Measurements from ENCODE around the gene SENP3.
A peak's percentile ranks its signal among the peaks of the same experiment; 100 is the strongest.

The SENP3 gene

DNA sequence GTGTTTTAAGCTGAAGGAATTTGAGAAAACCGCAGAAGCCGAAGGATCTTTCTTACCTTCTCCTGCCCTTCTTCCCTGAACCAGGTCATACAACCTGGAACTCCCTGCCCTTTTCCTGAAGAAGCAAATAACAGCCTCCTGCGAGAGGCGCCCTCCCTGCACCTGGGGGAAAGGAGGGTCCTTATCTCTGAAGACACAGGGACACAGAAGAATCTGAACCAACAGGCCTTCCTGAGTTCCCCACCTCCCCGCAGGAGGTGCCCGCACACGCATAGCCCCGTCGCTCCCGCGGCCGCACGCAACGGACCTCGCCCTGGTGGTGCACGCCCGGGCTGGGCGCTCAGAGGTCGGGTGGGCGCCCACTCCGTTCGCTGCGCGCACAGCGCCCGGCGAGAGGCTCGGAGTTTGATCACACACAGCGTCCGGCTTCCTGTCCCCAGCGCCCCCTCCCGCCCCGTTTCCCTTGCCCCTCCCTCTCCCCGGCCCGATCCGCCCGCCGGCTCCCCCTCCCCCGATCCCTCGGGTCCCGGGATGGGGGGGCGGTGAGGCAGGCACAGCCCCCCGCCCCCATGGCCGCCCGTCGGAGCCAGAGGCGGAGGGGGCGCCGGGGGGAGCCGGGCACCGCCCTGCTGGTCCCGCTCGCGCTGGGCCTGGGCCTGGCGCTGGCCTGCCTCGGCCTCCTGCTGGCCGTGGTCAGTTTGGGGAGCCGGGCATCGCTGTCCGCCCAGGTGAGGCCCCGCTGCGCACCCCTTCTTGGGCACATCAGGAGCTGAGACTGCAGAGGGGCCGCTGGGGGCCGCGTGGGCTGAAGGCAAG is 12.9 kb upstream of the SENP3 start, which contains the start of gene TNFSF12:
TNFSF12 (plus strand) TSS at position 474 of the 816 bp plus-strand sequence; CDS start at position 570, 96 bp downstream.
- TF ChIP-seq POLR2A (IDR thresholded peaks at IDR 0.05; ENCODE audit: low read depth, low read length) = peak; percentile 52
- peak; percentile 41 for DNase-seq (ENCODE audit: insufficient read length, low spot score)
- FAIRE-seq = no peak

DNA sequence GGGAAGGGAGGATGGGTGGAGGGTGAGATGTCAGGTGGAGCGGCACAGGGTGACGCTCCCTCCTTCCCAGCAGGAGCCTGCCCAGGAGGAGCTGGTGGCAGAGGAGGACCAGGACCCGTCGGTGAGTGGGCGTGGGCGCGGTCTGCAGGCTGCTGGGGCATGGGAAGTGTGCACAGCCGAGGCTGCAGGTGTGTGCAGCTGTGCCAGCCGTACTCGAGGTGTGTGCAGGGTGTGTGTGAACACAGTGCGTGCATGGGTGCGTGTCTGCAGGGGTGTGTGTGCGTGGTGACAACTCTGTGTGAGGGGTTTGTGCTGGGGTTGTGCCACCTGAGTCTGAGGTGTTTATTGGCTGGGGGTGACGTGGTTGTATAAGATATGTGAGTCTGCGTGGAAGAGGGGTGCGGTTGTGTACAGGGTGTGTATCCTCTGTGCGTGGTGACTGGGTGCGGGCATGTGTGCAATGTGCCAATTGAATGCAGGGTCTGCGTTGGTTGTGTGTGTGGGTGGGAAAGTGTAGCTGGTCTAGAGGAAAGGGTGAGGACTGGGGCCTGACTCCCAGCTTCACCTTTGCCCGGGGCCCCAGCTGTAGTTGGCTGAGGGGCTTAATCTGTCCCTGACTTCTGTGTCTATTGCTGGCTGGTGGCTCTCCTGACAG is 12.2 kb upstream of the SENP3 start:
- no peak for DNase-seq (ENCODE audit: insufficient read length, low spot score)
- no peak for FAIRE-seq
- TF ChIP-seq POLR2A (IDR thresholded peaks at IDR 0.05; ENCODE audit: low read depth, low read length) = no peak

DNA sequence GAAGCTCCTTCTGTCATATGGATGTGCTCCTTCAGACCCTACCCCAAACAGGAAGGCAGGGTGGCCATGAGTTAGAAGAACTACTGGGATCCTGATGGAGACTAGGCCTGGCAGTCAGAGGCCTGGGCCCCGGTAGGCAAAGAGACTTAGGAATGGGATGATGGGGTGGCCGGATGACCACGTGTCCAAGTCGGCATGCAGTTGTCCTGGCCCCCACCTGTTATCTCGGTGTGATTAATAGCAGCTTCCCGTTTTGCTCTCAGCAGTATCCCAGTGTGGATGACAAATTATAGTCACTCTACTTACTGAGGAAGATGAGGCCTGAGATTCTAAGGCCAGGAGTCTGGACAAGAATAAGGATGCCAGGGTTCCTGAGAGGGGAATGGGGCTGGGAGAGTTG is 11.4 kb upstream of the SENP3 start:
- DNase-seq (ENCODE audit: insufficient read length, low spot score) (no peak), FAIRE-seq (no peak)
- no peak for TF ChIP-seq POLR2A (IDR thresholded peaks at IDR 0.05; ENCODE audit: low read depth, low read length)

DNA sequence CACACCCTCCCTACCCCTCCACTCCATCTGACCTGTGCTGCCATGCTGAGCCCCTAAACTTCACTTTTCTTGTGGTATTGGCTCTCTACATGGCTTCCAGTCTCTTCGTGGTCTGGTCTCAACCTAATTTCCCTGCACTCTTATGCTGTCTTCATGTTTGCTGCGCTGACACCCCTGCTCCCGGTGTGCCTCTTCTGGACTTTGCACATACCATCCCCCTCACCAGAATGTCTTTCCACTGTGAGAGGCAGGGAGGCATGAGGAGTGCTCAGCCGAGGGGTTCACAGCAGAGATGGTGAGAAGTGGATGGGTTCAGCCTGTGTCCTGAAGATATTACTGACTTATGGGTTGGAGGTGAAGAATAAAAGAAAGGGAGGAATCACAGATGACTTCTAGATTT is 10.3 kb upstream of the SENP3 start:
- TF ChIP-seq POLR2A (IDR thresholded peaks at IDR 0.05; ENCODE audit: low read depth, low read length) = no peak
- DNase-seq (ENCODE audit: insufficient read length, low spot score) (no peak), FAIRE-seq (no peak)

DNA sequence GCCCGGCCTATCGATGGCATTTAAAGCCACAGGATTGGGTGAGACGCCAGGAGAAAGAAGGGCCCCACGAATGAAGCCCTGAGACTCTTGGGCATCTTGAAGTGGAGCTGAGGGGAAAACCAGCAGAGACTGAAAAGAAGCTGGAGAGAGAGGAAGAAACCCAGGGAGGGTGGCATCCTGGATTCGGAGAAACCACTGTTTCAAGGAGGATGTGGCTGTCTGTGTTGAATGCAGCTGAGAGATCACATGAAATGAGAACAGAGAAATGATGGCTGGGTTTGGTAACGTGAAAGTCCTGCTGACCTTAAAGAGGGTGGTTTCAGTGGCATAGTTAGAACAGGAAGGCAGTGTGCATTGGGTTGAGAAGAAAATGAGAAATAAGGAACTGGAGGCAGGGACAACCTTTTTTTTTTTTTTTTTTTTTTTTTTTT is 9.1 kb upstream of the SENP3 start:
- TF ChIP-seq POLR2A (IDR thresholded peaks at IDR 0.05; ENCODE audit: low read depth, low read length) = no peak
- DNase-seq (ENCODE audit: insufficient read length, low spot score) = no peak
- no peak for FAIRE-seq

DNA sequence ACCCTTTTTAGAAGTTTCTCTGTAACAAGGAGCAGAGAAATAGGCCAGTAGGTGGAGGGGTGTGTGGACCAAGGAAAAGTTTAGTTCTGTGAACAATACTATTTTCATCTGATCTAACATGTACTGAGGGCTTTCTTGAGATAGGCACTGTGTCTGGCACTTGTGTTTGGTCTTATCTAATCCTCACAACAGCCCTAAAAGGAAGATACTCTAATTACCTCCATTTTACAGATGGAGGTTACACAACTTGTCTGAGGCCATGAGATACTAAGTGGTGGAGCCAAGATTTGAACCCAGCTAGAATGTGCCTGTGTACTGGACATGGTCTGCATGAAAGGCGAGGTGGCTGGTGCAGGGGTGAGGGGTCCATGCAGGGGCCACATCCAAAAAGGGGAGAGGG is 8.4 kb upstream of the SENP3 start:
- DNase-seq (ENCODE audit: insufficient read length, low spot score) = no peak
- no peak for FAIRE-seq
- TF ChIP-seq POLR2A (IDR thresholded peaks at IDR 0.05; ENCODE audit: low read depth, low read length) = no peak

DNA sequence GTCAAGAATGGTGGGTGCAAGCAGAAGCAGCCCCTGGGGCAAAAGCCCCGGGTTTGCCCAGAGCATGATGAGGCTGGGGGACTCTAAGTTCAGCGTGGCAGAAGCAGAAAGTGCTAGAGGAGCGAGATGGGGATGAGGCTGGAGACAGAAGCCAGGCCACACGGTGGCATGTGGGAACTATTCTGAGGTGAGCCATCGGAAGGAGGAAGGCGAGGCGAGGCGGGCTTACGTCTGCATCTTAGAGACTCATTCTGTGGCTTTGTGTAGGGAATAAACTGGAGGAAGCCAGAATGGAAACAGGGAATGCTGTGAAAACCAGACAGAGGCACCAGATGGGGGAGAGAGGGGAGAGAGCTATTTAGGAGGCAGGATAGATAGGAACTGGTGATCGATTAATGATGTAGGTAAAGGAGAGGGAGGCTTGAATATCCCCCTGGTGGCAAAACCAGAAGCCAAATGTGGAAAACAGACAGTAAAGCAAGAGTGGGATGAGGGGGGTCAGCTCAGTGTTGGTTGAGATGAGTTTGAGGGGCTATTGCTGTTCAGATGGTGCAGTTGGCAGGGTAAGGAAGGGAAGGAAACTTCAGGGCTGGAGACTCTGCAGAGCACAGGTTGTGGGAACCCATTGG is 6.3 kb upstream of the SENP3 start:
- DNase-seq (ENCODE audit: insufficient read length, low spot score) (no peak), FAIRE-seq (no peak)
- TF ChIP-seq POLR2A (IDR thresholded peaks at IDR 0.05; ENCODE audit: low read depth, low read length) = no peak

DNA sequence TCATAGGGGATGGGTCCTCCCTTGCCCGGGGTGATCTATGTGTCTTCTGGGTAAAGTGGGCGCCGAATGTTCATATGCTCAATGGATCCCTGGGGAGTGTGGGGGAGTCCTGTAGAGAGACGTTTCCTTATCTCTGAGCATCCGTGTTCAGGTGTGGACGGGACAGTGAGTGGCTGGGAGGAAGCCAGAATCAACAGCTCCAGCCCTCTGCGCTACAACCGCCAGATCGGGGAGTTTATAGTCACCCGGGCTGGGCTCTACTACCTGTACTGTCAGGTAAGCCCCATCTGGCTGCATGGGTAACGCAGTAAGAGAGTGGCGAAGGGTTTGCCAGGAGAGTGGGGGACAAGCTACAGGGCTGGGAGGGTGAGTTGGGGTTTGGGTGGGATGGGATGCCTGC is 5.1 kb upstream of the SENP3 start:
- FAIRE-seq (no peak), DNase-seq (ENCODE audit: insufficient read length, low spot score) (no peak)
- no peak for TF ChIP-seq POLR2A (IDR thresholded peaks at IDR 0.05; ENCODE audit: low read depth, low read length)

DNA sequence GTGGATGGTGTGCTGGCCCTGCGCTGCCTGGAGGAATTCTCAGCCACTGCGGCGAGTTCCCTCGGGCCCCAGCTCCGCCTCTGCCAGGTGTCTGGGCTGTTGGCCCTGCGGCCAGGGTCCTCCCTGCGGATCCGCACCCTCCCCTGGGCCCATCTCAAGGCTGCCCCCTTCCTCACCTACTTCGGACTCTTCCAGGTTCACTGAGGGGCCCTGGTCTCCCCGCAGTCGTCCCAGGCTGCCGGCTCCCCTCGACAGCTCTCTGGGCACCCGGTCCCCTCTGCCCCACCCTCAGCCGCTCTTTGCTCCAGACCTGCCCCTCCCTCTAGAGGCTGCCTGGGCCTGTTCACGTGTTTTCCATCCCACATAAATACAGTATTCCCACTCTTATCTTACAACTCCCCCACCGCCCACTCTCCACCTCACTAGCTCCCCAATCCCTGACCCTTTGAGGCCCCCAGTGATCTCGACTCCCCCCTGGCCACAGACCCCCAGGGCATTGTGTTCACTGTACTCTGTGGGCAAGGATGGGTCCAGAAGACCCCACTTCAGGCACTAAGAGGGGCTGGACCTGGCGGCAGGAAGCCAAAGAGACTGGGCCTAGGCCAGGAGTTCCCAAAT is 4.5 kb upstream of the SENP3 start:
- no peak for TF ChIP-seq POLR2A (IDR thresholded peaks at IDR 0.05; ENCODE audit: low read depth, low read length)
- no peak for FAIRE-seq
- DNase-seq (ENCODE audit: insufficient read length, low spot score) = no peak

DNA sequence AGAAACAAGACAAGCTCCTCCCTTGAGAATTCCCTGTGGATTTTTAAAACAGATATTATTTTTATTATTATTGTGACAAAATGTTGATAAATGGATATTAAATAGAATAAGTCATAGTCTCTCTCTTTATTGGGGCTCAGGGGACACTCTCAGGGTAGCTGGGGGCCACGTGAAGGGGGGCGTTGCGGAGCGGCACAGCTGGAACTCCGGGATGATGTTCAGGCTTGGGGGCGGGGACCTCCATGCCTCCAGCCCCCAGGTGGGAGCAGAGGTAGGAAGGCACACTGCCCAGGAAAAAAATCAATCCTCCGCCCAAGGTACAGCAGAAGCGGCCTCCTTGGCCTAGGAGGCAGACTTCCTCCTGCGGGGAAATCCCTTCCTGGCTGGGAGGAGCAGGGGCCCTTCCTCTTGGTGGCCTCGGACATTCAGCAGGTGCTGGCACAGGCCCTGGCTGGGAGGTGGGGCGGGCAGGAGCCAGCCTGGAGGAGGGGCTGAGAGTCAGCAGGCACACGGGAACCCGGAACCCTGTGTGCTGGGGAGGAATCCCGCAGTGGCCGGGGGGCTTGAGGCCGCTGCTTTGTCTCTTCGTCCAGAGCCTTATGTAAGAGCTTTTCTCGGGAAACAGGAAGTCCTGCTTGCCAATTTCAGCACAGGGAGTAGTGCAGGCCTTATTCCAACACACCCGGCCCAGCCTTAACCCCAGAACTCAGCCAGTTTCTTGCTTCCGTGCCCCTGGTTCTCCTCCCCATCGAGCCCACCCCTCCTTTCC is 3.8 kb upstream of the SENP3 start:
- DNase-seq (ENCODE audit: insufficient read length, low spot score) (peak; percentile 71), FAIRE-seq (no peak)
- TF ChIP-seq POLR2A (IDR thresholded peaks at IDR 0.05; ENCODE audit: low read depth, low read length) = no peak

DNA sequence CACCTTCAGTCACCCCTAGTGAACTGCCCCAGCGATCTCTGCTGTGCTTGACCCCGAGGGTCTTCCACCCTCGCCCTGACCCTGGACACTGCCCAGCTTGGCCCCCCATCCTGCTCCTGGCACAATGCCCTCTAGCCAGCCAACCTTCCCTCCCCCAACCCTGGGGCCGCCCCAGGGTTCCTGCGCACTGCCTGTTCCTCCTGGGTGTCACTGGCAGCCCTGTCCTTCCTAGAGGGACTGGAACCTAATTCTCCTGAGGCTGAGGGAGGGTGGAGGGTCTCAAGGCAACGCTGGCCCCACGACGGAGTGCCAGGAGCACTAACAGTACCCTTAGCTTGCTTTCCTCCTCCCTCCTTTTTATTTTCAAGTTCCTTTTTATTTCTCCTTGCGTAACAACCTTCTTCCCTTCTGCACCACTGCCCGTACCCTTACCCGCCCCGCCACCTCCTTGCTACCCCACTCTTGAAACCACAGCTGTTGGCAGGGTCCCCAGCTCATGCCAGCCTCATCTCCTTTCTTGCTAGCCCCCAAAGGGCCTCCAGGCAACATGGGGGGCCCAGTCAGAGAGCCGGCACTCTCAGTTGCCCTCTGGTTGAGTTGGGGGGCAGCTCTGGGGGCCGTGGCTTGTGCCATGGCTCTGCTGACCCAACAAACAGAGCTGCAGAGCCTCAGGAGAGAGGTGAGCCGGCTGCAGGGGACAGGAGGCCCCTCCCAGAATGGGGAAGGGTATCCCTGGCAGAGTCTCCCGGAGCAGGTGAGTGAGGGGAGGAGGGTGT is 3.0 kb upstream of the SENP3 start, which contains the start of gene TNFSF13:
TNFSF13 (plus strand) TSS at position 207 of the 776 bp plus-strand sequence; CDS start at position 497, 290 bp downstream.
- DNase-seq (ENCODE audit: insufficient read length, low spot score) (no peak), FAIRE-seq (no peak)
- TF ChIP-seq POLR2A (IDR thresholded peaks at IDR 0.05; ENCODE audit: low read depth, low read length) = no peak

DNA sequence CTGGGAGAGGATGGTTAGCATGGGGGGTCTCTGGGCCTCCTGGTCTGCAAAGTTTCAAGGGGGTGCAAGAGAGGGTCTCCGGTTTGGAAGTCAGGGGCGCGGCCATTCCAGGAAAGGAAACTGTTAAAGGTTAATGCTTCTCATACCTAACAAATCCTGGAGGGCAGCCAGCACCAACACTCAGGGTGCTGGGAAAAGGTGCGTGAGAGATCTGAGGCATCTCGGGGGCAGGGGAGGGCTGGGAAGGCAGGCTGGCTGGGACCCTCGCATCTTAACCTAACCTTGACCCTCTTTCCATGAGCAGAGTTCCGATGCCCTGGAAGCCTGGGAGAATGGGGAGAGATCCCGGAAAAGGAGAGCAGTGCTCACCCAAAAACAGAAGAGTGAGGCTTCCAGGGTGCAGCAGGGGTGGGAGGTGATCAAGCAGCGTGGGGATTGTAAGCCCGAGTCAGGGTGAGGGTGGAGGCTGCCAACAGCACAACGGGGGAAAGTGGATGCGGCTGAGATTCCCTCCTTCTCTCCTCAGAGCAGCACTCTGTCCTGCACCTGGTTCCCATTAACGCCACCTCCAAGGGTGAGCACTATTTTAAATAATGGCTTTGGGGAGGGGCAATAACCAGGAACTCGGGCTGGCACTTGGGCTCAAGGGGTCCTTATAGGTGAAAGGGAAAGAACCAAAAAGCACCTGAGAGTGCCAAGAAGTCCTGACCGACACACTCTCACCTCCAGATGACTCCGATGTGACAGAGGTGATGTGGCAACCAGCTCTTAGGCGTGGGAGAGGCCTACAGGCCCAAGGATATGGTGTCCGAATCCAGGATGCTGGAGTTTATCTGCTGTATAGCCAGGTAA is 2.2 kb upstream of the SENP3 start:
- DNase-seq (ENCODE audit: insufficient read length, low spot score) (no peak), FAIRE-seq (no peak)
- 0 out of 2 replicates have a peak, but pooled peaks have one; percentile 3 for TF ChIP-seq POLR2A (IDR thresholded peaks at IDR 0.05; ENCODE audit: low read depth, low read length)

Measured in H54 (cell line).